Gastrocnemius medialis (tissue), 4 donors: Measurements from ENCODE around the gene ATG9B. TPM values are rescaled to one million over a fixed set of nuclear protein-coding genes. Genes with fewer than 3 reads are reported as not detected.
"Not testable (repeated sequence)": the region's sequence is repeated elsewhere in the genome, so short reads cannot be mapped to it uniquely, and the experiment has no call there.

Source experiments
- ATAC-seq, 2 donors: fragments of 150-250 bp; one replicate each; pipeline ENCODE4 v1.9.1; 2016
- DNase-seq, 2 donors: peaks; one replicate each; pipeline ENCODE4 v3.0.0-alpha.2; 2019
- H3K27ac ChIP-seq, 4 donors: fragments of 200-600 bp; sonication (generic); 1 replicate in 1 of 4; 2 replicates in 3 of 4; pipeline ENCODE4 v1.5.1; 2016 to 2018; ENCODE audit warnings: mild to moderate bottlenecking in 2 of 4, moderate library complexity in 1 of 4
- H3K27me3 ChIP-seq, 3 donors: fragments of 200-600 bp; sonication (generic) in 2 of 3; 1 replicate in 1 of 3; 2 replicates in 2 of 3; pipeline versions ENCODE4 v1.5.1 to v1.6.0; 2016 to 2019; ENCODE audit warnings: mild to moderate bottlenecking in 1 of 3, moderate library complexity in 1 of 3
- H3K36me3 ChIP-seq, 2 donors: fragments of 200-600 bp; sonication (generic) in 1 of 2; one replicate each; pipeline ENCODE4 v1.5.1; 2017 to 2018
- H3K4me1 ChIP-seq, 2 donors: fragments of 200-600 bp; sonication (generic) in 1 of 2; one replicate each; pipeline ENCODE4 v1.5.1; 2016 to 2017; ENCODE audit warnings: mild to moderate bottlenecking in 2 of 2
- H3K4me3 ChIP-seq, 4 donors: fragments of 200-600 bp; sonication (generic) in 3 of 4; 1 replicate in 1 of 4; 2 replicates in 3 of 4; pipeline ENCODE4 v1.5.1; 2016 to 2019; ENCODE audit warnings: mild to moderate bottlenecking in 2 of 4
- H3K9me3 ChIP-seq, 3 donors: fragments of 200-600 bp; sonication (generic) in 2 of 3; 1 replicate in 1 of 3; 2 replicates in 2 of 3; pipeline ENCODE4 v1.5.1; 2016 to 2019
- POLR2A ChIP-seq, 2 donors: fragments of 450-650 bp; IDR thresholded peaks; one replicate each; pipeline ENCODE4 v1.6.1; 2017; ENCODE audit warnings: antibody characterized with exemption in 2 of 2, mild to moderate bottlenecking in 2 of 2, moderate library complexity in 2 of 2
- in situ Hi-C, 4 donors: fragments of 200-750 bp; cut with MboI; loops; one replicate each; pipeline versions ENCODE4 v1.15.0 to v1.8.0; 2017; ENCODE audit warnings: low sequenced_read_pairs in 4 of 4
- intact Hi-C: fragments of 100-400 bp; cut with DNase I; formaldehyde crosslinking; loops from one replicate; pipeline ENCODE4 v1.15.1; 2023; ENCODE audit warnings: low total_unique reads
- total RNA-seq, 4 donors: library from RNA; depleted of rRNA; stranded (reverse); fragments of >200 nt; gene quantifications; one replicate each; pipeline versions ENCODE4 v1.1.0 to v1.2.3, GENCODE V29; 2016
- TF ChIP-seq, protein P1 (sequence below), 5 experiments: fragments of 450-650 bp in 3 of 5; fragments of 200-600 bp in 2 of 5; sonication (generic) in 2 of 5; IDR thresholded peaks in 4 of 5; conservative IDR thresholded peaks in 1 of 5; 1 replicate in 4 of 5; 2 replicates in 1 of 5; pipeline ENCODE4 v1.5.1; 2016 to 2019; ENCODE audit warnings: antibody characterized with exemption in 5 of 5, mild to moderate bottlenecking in 3 of 5, moderate library complexity in 3 of 5

Gene ATG9B
- total RNA-seq, 4 donors from 2014 or later, result 0.31 TPM; not detected in 3

- ATAC-seq, result no peak
- Histone ChIP-seq H3K9me3 (no peaks in the 10 kb centered on the region), H3K27me3 (peaks cover 0 to 8% (median 0%) of the 10 kb centered on the region in 3 donors), H3K36me3 (peaks cover 0 to 23% of the 10 kb centered on the region in 2 donors), H3K27ac (no peak overlapping the region), H3K4me3 (no peak overlapping the region), H3K4me1 (peaks cover 0 to 6% of the 10 kb centered on the region in 2 donors)
- intact Hi-C loops (no loop called here), in situ Hi-C loops (loop anchor here in 1 of 4 donors (10.0 kb wide), 1 partner anchor 58 kb away; no protein-coding TSS in a partner anchor)
- no peak for DNase-seq
- TF ChIP-seq POLR2A (IDR thresholded peaks at IDR 0.05), result no peak
- TF ChIP-seq, protein P1, sequence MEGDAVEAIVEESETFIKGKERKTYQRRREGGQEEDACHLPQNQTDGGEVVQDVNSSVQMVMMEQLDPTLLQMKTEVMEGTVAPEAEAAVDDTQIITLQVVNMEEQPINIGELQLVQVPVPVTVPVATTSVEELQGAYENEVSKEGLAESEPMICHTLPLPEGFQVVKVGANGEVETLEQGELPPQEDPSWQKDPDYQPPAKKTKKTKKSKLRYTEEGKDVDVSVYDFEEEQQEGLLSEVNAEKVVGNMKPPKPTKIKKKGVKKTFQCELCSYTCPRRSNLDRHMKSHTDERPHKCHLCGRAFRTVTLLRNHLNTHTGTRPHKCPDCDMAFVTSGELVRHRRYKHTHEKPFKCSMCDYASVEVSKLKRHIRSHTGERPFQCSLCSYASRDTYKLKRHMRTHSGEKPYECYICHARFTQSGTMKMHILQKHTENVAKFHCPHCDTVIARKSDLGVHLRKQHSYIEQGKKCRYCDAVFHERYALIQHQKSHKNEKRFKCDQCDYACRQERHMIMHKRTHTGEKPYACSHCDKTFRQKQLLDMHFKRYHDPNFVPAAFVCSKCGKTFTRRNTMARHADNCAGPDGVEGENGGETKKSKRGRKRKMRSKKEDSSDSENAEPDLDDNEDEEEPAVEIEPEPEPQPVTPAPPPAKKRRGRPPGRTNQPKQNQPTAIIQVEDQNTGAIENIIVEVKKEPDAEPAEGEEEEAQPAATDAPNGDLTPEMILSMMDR (IDR thresholded peaks at IDR 0.05 in 4 of 5, conservative IDR thresholded peaks at IDR 0.05 in 1 of 5), result no peak
Observed at GRCh38 chr7:151046603-151047573, 22.6 kb upstream of the ATG9B start.

DNA sequence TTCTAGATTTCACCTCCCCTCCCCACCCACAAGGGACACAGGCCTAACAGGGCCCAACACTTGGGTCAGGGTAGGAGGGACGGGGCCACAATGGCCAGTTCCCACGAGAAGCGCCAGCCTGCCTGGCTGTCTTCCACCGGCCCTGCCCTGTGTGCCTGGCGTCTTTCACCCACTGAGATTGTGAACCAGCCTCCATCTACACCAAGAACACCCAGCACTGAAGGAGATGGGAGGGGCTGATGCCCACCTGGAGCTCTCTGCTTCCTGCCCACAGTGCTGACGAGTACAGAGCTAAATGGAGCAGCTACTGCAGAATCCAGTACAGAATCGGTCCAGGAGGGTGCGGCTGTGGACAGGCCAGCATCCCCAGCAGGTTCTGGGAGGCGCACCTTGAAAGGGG is 21.7 kb upstream of the ATG9B start:
- H3K4me3 ChIP-seq, result no peak overlapping the region
- no peak overlapping the region for H3K27ac ChIP-seq
- intact Hi-C loops (no loop called here), in situ Hi-C loops (loop anchor here in 1 of 4 donors (10.0 kb wide), 1 partner anchor 59 kb away; no protein-coding TSS in a partner anchor)
- H3K36me3 ChIP-seq, result peaks cover 0 to 24% of the 10 kb centered on the region in 2 donors
- H3K9me3 ChIP-seq, result no peaks in the 10 kb centered on the region
- no peak for DNase-seq
- ATAC-seq, result no peak
- H3K27me3 ChIP-seq, result peaks cover 0 to 8% (median 0%) of the 10 kb centered on the region in 3 donors
- peaks cover 0 to 3% of the 10 kb centered on the region in 2 donors for H3K4me1 ChIP-seq
- TF ChIP-seq, protein P1 (IDR thresholded peaks at IDR 0.05 in 4 of 5, conservative IDR thresholded peaks at IDR 0.05 in 1 of 5), result no peak
- TF ChIP-seq POLR2A (IDR thresholded peaks at IDR 0.05), result no peak

DNA sequence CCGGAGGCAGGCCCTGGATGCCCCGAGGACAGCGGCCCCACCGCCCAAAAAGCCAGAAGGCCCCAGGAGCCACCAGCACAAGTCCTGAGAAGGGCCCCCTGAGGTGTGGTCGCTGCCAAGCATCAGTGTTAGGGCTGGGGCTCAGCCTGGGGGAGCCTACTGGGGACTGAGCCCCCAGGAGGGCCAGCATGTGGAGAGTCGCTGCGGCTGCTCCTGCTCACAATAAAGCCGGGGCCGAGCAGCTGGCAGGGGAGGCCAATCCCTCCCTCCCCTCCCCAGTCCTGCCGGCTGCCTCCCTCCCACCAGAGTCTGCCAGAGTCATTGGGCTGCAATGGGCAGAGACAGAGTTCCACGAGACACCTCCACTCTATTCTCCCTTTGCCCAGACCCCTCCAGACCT is 21.0 kb upstream of the ATG9B start:
- Histone ChIP-seq H3K36me3 (peaks cover 0 to 24% of the 10 kb centered on the region in 2 donors), H3K9me3 (no peaks in the 10 kb centered on the region), H3K4me1 (no peaks in the 10 kb centered on the region), H3K4me3 (no peak overlapping the region), H3K27ac (no peak overlapping the region), H3K27me3 (peaks cover 0 to 3% (median 0%) of the 10 kb centered on the region in 3 donors)
- intact Hi-C loops, result no loop called here
- ATAC-seq (no peak), DNase-seq (no peak)
- in situ Hi-C loops, result loop anchor here in 1 of 4 donors (10.0 kb wide), 1 partner anchor 60 kb away; no protein-coding TSS in a partner anchor
- TF ChIP-seq, protein P1 (IDR thresholded peaks at IDR 0.05 in 4 of 5, conservative IDR thresholded peaks at IDR 0.05 in 1 of 5), result no peak
- TF ChIP-seq POLR2A (IDR thresholded peaks at IDR 0.05), result no peak

DNA sequence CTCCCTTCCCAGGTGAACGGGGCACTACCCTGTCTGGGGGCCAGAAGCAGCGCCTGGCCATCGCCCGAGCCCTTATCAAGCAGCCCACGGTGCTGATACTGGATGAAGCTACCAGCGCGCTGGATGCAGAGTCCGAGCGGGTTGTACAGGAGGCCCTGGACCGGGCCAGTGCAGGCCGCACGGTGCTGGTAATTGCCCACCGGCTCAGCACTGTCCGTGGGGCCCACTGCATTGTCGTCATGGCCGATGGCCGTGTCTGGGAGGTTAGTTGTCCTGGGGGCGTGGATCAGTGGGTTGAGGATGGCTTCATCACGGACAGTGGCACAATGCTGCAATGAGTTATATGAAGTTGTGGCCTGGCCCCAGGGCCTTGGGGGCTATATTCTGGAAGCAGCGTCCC is 19.7 kb upstream of the ATG9B start:
- Histone ChIP-seq H3K36me3 (peaks cover 0 to 24% of the 10 kb centered on the region in 2 donors), H3K4me3 (no peak overlapping the region), H3K9me3 (no peaks in the 10 kb centered on the region), H3K4me1 (peaks cover 2 to 3% of the 10 kb centered on the region in 2 donors), H3K27me3 (no peaks in the 10 kb centered on the region), H3K27ac (no peak overlapping the region)
- ATAC-seq, result no peak
- intact Hi-C loops (no loop called here), in situ Hi-C loops (loop anchor here in 1 of 4 donors (10.0 kb wide), 1 partner anchor 61 kb away; no protein-coding TSS in a partner anchor)
- no peak for TF ChIP-seq POLR2A (IDR thresholded peaks at IDR 0.05)
- TF ChIP-seq, protein P1 (IDR thresholded peaks at IDR 0.05 in 4 of 5, conservative IDR thresholded peaks at IDR 0.05 in 1 of 5), result no peak
- DNase-seq, result no peak

- H3K36me3 ChIP-seq, result peaks cover 0 to 24% of the 10 kb centered on the region in 2 donors
- ATAC-seq, DNase-seq, H3K4me3 ChIP-seq, H3K4me1 ChIP-seq, H3K9me3 ChIP-seq, H3K27ac ChIP-seq, intact Hi-C loops, H3K27me3 ChIP-seq: not testable (repeated sequence)
- in situ Hi-C loops, result loop anchor here in 1 of 4 donors (10.0 kb wide), 1 partner anchor 61 kb away; no protein-coding TSS in a partner anchor
Observed at GRCh38 chr7:151043449-151043848, 19.2 kb upstream of the ATG9B start.
